Measurements from ENCODE around the gene CATSPER2.
A peak's percentile ranks its signal among the peaks of the same experiment; 100 is the strongest.
"Not testable (repeated sequence)": the region's sequence is repeated elsewhere in the genome, so short reads cannot be mapped to it uniquely, and the experiment has no call there.

Gene CATSPER2

GRCh38 chr15:43648649-43649429, at the start of gene CATSPER2:
Gene CATSPER2, minus strand, starts transcription at chr15:43648844. Its CDS starts 783 bp downstream, at chr15:43648061.
- no peak for DNase-seq

- not testable (repeated sequence) for DNase-seq
Observed at GRCh38 chr15:43693148-43694022, 44.7 kb upstream of the CATSPER2 start, which contains the start of gene CKMT1A. Gene CKMT1A, plus strand, starts transcription at chr15:43693859. Its CDS starts 192 bp downstream, at chr15:43694051.

GRCh38 chr15:43692679-43693078, 44.0 kb upstream of the CATSPER2 start:
- not testable (repeated sequence) for DNase-seq

GRCh38 chr15:43689604-43690301, 41.1 kb upstream of the CATSPER2 start:
- not testable (repeated sequence) for DNase-seq

- DNase-seq: not testable (repeated sequence)
Observed at GRCh38 chr15:43674175-43674574, 25.5 kb upstream of the CATSPER2 start.

- not testable (repeated sequence) for DNase-seq
Observed at GRCh38 chr15:43666177-43666576, 17.5 kb upstream of the CATSPER2 start.

GRCh38 chr15:43663333-43663732, 14.7 kb upstream of the CATSPER2 start:
- DNase-seq: not testable (repeated sequence)

- not testable (repeated sequence) for DNase-seq
Observed at GRCh38 chr15:43662293-43662692, 13.6 kb upstream of the CATSPER2 start.

GRCh38 chr15:43659727-43660126, 11.1 kb upstream of the CATSPER2 start:
- DNase-seq: not testable (repeated sequence)

- not testable (repeated sequence) for DNase-seq
Observed at GRCh38 chr15:43649430-43649926, 834 bp upstream of the CATSPER2 start.

GRCh38 chr15:43638464-43639204, 10.0 kb downstream of the CATSPER2 start:
- not testable (repeated sequence) for DNase-seq

- not testable (repeated sequence) for DNase-seq
Observed at GRCh38 chr15:43626937-43627336, 21.7 kb downstream of the CATSPER2 start.

- no peak for DNase-seq
Observed at GRCh38 chr15:43625106-43625505, 23.5 kb downstream of the CATSPER2 start.

- not testable (repeated sequence) for DNase-seq
Observed at GRCh38 chr15:43622068-43622799, 26.4 kb downstream of the CATSPER2 start.

GRCh38 chr15:43618700-43619099, 29.9 kb downstream of the CATSPER2 start, which contains the start of gene STRC:
Gene STRC, minus strand, starts transcription at chr15:43618800. Its CDS starts 78 bp downstream, at chr15:43618722.
- DNase-seq: not testable (repeated sequence)

- DNase-seq: not testable (repeated sequence)
Observed at GRCh38 chr15:43617750-43618149, 30.9 kb downstream of the CATSPER2 start.

- DNase-seq: peak; percentile 3 to 59
Observed at GRCh38 chr15:43602233-43602632, 46.4 kb downstream of the CATSPER2 start.

GRCh38 chr15:43600200-43600599, 48.4 kb downstream of the CATSPER2 start:
- not testable (repeated sequence) for DNase-seq

GRCh38 chr15:43599131-43599530, 49.5 kb downstream of the CATSPER2 start:
- not testable (repeated sequence) for DNase-seq

- not testable (repeated sequence) for DNase-seq
Observed at GRCh38 chr15:43593328-43594190, 55.1 kb downstream of the CATSPER2 start, which contains the start of gene CKMT1B. Gene CKMT1B, plus strand, starts transcription at chr15:43594027. Its CDS starts 192 bp downstream, at chr15:43594219.
